K562 treated with DMSO at 1 percent for 12 hours (cell line): Measurements from ENCODE around the gene GDPD2. TPM values are rescaled to one million over a fixed set of nuclear protein-coding genes. Genes with fewer than 3 reads are reported as not detected.

Experiments used
- total RNA-seq: library from RNA; unstranded; fragments of 300-600 nt; gene quantifications from 2 replicates; pipeline ENCODE4 v1.2.3, GENCODE V29; 2022; ENCODE audit not compliant: insufficient read depth

The GDPD2 gene
- total RNA-seq: not detected in 2 replicates

GRCh38 chrX:70422851-70423341 is at the start of gene GDPD2:
Gene GDPD2, plus strand, starts transcription at chrX:70423314. Its CDS starts 1,671 bp downstream, at chrX:70424985.

GRCh38 chrX:70444326-70444945 is 21.3 kb downstream of the GDPD2 start, which contains the start of gene DLG3:
Gene DLG3, plus strand, starts transcription at chrX:70444835. Its CDS starts 367 bp downstream, at chrX:70445202.

Other genes with a start within 250 kb of the GDPD2 start
- gene DGAT2L6, start 245.8 kb upstream of the GDPD2 start, total RNA-seq: not detected in 2 replicates
- gene AWAT1, start 188.7 kb upstream of the GDPD2 start, total RNA-seq: not detected in 2 replicates
- gene P2RY4, start 163.1 kb upstream of the GDPD2 start, total RNA-seq: not detected in 2 replicates
- gene ARR3, start 155.0 kb upstream of the GDPD2 start, total RNA-seq: not detected in 2 replicates
- gene RAB41, start 141.1 kb upstream of the GDPD2 start, total RNA-seq: not detected in 2 replicates
- 32.0 and 44.6 TPM in 2 replicates for gene PDZD11, start 133.4 kb upstream of the GDPD2 start, total RNA-seq
- gene KIF4A, start 133.2 kb upstream of the GDPD2 start, total RNA-seq: 23.8 and 51.8 TPM in 2 replicates
- 2.4 and 4.7 TPM in 2 replicates for gene DLG3, start 21.5 kb downstream of the GDPD2 start, total RNA-seq